Testis (tissue), 3 donors: Measurements from ENCODE around the gene MAGI1. TPM values are rescaled to one million over a fixed set of nuclear protein-coding genes. Genes with fewer than 3 reads are reported as not detected.

Experiments
- DNase-seq: peaks from one replicate; pipeline ENCODE4 v3.0.0-alpha.2; 2019
- H3K27ac ChIP-seq, 2 donors: fragments of 200-600 bp; sonication (generic); one replicate each; pipeline ENCODE4 v1.5.1; 2019
- H3K27me3 ChIP-seq: fragments of 200-600 bp; sonication (generic); one replicate; pipeline ENCODE4 v1.5.1; 2019
- H3K36me3 ChIP-seq: fragments of 200-600 bp; sonication (generic); one replicate; pipeline ENCODE4 v1.5.1; 2017; ENCODE audit warnings: low read depth; ENCODE audit errors: missing control alignments
- H3K4me1 ChIP-seq: fragments of 200-600 bp; sonication (generic); one replicate; pipeline ENCODE4 v1.5.1; 2019
- H3K4me3 ChIP-seq, 2 donors: fragments of 200-600 bp; sonication (generic); one replicate each; pipeline ENCODE4 v1.5.1; 2017 to 2019
- H3K9me3 ChIP-seq: fragments of 200-600 bp; sonication (generic); one replicate; pipeline ENCODE4 v1.5.1; 2017
- POLR2A ChIP-seq: fragments of 450-650 bp; IDR thresholded peaks from one replicate; pipeline ENCODE4 v1.6.1; 2017; ENCODE audit warnings: antibody characterized with exemption, mild to moderate bottlenecking, moderate library complexity
- WGBS, 2 donors: methylation state at CpG; one replicate each; pipeline ENCODE4 v1.1.5; 2018; 5-methylcytosine and 5-hydroxymethylcytosine counted together
- intact Hi-C: fragments of 100-400 bp; cut with DNase I; formaldehyde crosslinking; loops from one replicate; pipeline ENCODE4 v1.15.1; 2023; ENCODE audit warnings: low total_unique reads
- polyA plus RNA-seq: library from polyadenylated mRNA; stranded (reverse); fragments of 350-450 nt; fragmentation: Illumina TruSeq; extraction: RNeasy Lipid Tissue Mini Kit (QIAGEN cat#74804); gene quantifications from one replicate; pipeline ENCODE4 v1.2.3, GENCODE V29; 2014; ENCODE audit warnings: low read depth, low replicate concordance; ENCODE audit not compliant: insufficient read depth
- total RNA-seq, 2 donors: library from RNA; depleted of rRNA; stranded (reverse); fragments of >200 nt; gene quantifications; one replicate each; pipeline ENCODE4 v1.2.3, GENCODE V29; 2016
- TF ChIP-seq, protein P1 (sequence below), 3 experiments: fragments of 450-650 bp in 2 of 3; fragments of 200-600 bp in 1 of 3; sonication (generic) in 1 of 3; IDR thresholded peaks; one replicate each; pipeline ENCODE4 v1.5.1; 2016 to 2019; ENCODE audit warnings: antibody characterized with exemption in 3 of 3, mild to moderate bottlenecking in 2 of 3, moderate library complexity in 1 of 3

Gene MAGI1
- total and polyA plus RNA-seq, 3 donors from 2014 or later = 55.4 to 60.4 (median 56.1) TPM

DNA sequence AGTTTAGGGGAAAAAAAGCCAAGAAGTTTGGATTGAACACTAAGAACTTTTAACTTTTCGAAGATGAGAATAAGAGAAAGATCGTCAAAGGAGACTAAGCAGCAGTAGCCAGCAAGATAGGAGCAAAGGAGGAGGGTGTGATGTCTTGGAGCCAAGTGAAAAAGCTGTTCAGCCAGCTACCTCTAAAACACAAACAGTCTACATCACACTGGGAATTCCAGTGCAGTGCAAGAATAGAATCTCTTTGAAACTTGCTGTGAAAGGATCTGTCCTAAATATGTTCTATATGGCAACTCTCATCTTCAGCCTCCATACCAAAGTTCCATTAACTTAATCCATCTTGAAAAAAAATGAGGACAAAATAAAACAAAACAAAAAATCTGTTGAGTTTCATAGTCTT lies 541.5 kb downstream of the MAGI1 start:
- Histone ChIP-seq H3K4me1 (no peaks in the 10 kb centered on the region), H3K27ac (no peak overlapping the region), H3K27me3 (no peaks in the 10 kb centered on the region), H3K4me3 (no peak overlapping the region), H3K36me3 (no peaks in the 10 kb centered on the region), H3K9me3 (no peaks in the 10 kb centered on the region)
- TF ChIP-seq, protein P1, sequence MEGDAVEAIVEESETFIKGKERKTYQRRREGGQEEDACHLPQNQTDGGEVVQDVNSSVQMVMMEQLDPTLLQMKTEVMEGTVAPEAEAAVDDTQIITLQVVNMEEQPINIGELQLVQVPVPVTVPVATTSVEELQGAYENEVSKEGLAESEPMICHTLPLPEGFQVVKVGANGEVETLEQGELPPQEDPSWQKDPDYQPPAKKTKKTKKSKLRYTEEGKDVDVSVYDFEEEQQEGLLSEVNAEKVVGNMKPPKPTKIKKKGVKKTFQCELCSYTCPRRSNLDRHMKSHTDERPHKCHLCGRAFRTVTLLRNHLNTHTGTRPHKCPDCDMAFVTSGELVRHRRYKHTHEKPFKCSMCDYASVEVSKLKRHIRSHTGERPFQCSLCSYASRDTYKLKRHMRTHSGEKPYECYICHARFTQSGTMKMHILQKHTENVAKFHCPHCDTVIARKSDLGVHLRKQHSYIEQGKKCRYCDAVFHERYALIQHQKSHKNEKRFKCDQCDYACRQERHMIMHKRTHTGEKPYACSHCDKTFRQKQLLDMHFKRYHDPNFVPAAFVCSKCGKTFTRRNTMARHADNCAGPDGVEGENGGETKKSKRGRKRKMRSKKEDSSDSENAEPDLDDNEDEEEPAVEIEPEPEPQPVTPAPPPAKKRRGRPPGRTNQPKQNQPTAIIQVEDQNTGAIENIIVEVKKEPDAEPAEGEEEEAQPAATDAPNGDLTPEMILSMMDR (IDR thresholded peaks at IDR 0.05) = no peak
- TF ChIP-seq POLR2A = no peak
- DNase-seq = no peak
- WGBS, 2 donors = 68 to 79% methylated on average over 2 of the region's 2 CpGs
- intact Hi-C loops = no loop called here

DNA sequence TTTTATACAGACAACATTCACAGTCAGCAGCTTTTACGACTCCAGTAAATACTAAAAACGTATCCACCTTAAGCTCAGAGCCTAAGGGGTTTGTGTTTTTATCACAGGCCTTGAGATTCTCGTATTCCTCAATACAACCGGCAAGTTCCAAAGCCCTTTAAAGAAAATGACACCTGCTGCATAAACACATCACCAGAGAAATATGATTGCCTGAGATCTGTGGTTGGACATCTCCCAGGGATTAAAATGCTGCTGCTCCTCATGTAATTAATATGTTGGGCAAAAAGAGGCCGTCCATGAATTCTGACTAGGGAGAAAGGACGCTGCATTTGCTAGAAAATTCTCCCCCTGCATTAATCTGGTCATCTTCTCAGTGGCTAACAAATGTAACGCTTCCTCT lies 544.8 kb downstream of the MAGI1 start:
- intact Hi-C loops = no loop called here
- H3K4me1 ChIP-seq = no peaks in the 10 kb centered on the region
- no peak overlapping the region for H3K4me3 ChIP-seq
- no peak overlapping the region for H3K27ac ChIP-seq
- DNase-seq = no peak
- no peaks in the 10 kb centered on the region for H3K27me3 ChIP-seq
- no peaks in the 10 kb centered on the region for H3K9me3 ChIP-seq
- 90 to 93% methylated on average over 7 of the region's 7 CpGs for WGBS, 2 donors
- TF ChIP-seq, protein P1 (IDR thresholded peaks at IDR 0.05) = no peak
- no peak for TF ChIP-seq POLR2A
- H3K36me3 ChIP-seq = no peaks in the 10 kb centered on the region

DNA sequence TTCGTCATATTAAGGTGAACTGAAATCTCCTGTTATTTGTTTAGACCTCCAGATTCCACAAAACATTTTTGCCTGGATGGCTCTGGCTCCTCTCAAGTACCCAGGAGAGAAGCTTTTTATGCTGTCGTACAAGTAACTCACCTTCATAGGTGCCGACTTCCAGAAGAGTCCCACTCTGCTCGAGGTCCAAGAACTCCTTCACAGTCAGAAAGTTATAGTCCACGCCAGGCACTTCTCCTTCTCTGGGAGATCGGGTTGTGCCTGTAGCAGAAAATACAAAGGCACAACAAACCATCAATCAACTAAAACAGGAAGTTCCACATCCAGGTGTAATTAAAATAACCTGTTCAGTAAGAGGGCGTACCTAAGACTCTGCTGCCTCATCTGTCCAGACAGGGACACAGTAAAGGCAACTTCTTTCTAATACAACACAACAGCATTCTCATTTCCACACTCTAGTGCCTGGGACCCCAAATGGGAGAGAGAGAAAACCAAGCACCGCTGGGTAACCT lies 545.3 kb downstream of the MAGI1 start:
- 95 to 97% methylated on average over 8 of the region's 8 CpGs for WGBS, 2 donors
- intact Hi-C loops = no loop called here

DNA sequence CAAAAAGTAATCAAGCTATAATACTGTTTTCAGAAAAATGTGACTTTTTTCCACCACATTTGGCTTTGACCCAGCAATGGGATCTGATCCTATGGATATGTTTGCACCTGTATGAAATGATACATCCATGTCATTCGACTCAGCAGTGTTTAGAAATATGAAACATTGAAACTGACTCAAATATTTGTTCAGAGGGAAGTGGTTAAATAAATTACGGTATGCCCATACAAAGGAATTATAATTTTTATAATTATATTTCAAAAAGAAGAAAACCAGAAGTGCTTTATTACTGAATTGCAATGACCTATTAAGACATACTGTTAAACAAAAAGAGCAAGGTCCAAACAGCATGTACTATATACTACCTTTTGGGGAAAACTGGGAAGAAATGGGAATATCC lies 546.5 kb downstream of the MAGI1 start:
- WGBS, 2 donors = 82 to 95% methylated on average over 2 of the region's 2 CpGs
- no peak for TF ChIP-seq POLR2A
- TF ChIP-seq, protein P1 (IDR thresholded peaks at IDR 0.05) = no peak

More for the DNA sequence above, 545.3 kb downstream of the MAGI1 start:
- Histone ChIP-seq H3K27ac (no peak overlapping the region), H3K36me3 (no peaks in the 10 kb centered on the region), H3K9me3 (no peaks in the 10 kb centered on the region), H3K4me3 (no peak overlapping the region), H3K4me1 (no peaks in the 10 kb centered on the region), H3K27me3 (no peaks in the 10 kb centered on the region)
- DNase-seq = no peak
- TF ChIP-seq POLR2A = no peak
- TF ChIP-seq, protein P1 (IDR thresholded peaks at IDR 0.05) = no peak

DNA sequence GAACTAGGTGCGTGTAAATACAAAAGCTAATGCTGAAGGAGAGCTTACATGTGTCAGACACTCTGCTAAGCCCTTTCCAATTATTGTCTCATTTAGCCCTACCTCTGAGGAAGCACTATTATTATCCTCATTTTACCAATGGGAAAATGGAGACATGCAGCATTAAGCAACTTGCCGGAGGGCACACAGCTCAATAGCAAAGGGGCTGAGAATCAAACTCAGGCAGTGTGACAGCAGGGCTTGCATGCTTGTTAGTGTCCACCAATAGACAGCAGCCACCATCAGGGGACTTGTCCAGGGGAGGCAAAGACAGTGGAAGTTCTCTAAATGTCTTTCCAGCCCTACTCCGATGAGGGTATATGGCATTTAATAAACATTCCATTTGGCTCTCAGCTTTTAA lies 548.6 kb downstream of the MAGI1 start:
- WGBS, 2 donors = 88 to 95% methylated on average over 3 of the region's 3 CpGs
- no peak for DNase-seq

More for the DNA sequence above, 546.5 kb downstream of the MAGI1 start:
- H3K27ac ChIP-seq = no peak overlapping the region
- H3K9me3 ChIP-seq = no peaks in the 10 kb centered on the region
- DNase-seq = no peak
- no peaks in the 10 kb centered on the region for H3K4me1 ChIP-seq
- no peaks in the 10 kb centered on the region for H3K27me3 ChIP-seq
- intact Hi-C loops = no loop called here
- H3K4me3 ChIP-seq = no peak overlapping the region
- no peaks in the 10 kb centered on the region for H3K36me3 ChIP-seq

More for the DNA sequence above, 548.6 kb downstream of the MAGI1 start:
- Histone ChIP-seq H3K27me3 (no peaks in the 10 kb centered on the region), H3K9me3 (no peaks in the 10 kb centered on the region), H3K27ac (no peak overlapping the region), H3K4me1 (no peaks in the 10 kb centered on the region), H3K36me3 (no peaks in the 10 kb centered on the region), H3K4me3 (no peak overlapping the region)
- TF ChIP-seq, protein P1 (IDR thresholded peaks at IDR 0.05) = no peak
- TF ChIP-seq POLR2A = no peak
- intact Hi-C loops = no loop called here
